HG03280 (cell line): ENCODE measurements around the gene C2orf74.
"Not testable (repeated sequence)": the region's sequence is repeated elsewhere in the genome, so short reads cannot be mapped to it uniquely, and the experiment has no call there.

ENCODE experiments used
- ATAC-seq: cut with Tn5 transposase; IDR thresholded peaks from one replicate; pipeline ENCODE4 v1.9.1; 2021; ENCODE audit warnings: mild to moderate bottlenecking, moderate library complexity; ENCODE audit not compliant: unreplicated experiment

The C2orf74 gene

GRCh38 chr2:61172671-61173070 is 10.7 kb downstream of the C2orf74 start:
- no peak for ATAC-seq

GRCh38 chr2:61173116-61173515 is 11.1 kb downstream of the C2orf74 start:
- no peak for ATAC-seq

- no peak for ATAC-seq
Measured at GRCh38 chr2:61175036-61175435, 13.0 kb downstream of the C2orf74 start.

- peak; percentile 84 for ATAC-seq
Measured at GRCh38 chr2:61176755-61177726, 15.1 kb downstream of the C2orf74 start.

GRCh38 chr2:61177727-61178549 is 15.9 kb downstream of the C2orf74 start:
- ATAC-seq: peak; percentile 27

GRCh38 chr2:61178603-61179545 is 16.9 kb downstream of the C2orf74 start:
- ATAC-seq: no peak

GRCh38 chr2:61179701-61180639 is 18.0 kb downstream of the C2orf74 start:
- no peak for ATAC-seq

- no peak for ATAC-seq
Measured at GRCh38 chr2:61180686-61181085, 18.7 kb downstream of the C2orf74 start.

- no peak for ATAC-seq
Measured at GRCh38 chr2:61181382-61182058, 19.5 kb downstream of the C2orf74 start.

- no peak for ATAC-seq
Measured at GRCh38 chr2:61182059-61182383, 20.0 kb downstream of the C2orf74 start.

- ATAC-seq: no peak
Measured at GRCh38 chr2:61183795-61184194, 21.8 kb downstream of the C2orf74 start.

- no peak for ATAC-seq
Measured at GRCh38 chr2:61184263-61184662, 22.3 kb downstream of the C2orf74 start.

- ATAC-seq: no peak
Measured at GRCh38 chr2:61185231-61185728, 23.3 kb downstream of the C2orf74 start.

GRCh38 chr2:61187085-61187484 is 25.1 kb downstream of the C2orf74 start:
- ATAC-seq: no peak

- ATAC-seq: no peak
Measured at GRCh38 chr2:61193670-61194561, 31.9 kb downstream of the C2orf74 start.

GRCh38 chr2:61194646-61195045 is 32.7 kb downstream of the C2orf74 start:
- ATAC-seq: not testable (repeated sequence)

- ATAC-seq: no peak
Measured at GRCh38 chr2:61196671-61197070, 34.7 kb downstream of the C2orf74 start.

GRCh38 chr2:61205132-61205531 is 43.1 kb downstream of the C2orf74 start:
- ATAC-seq: no peak
